Keratinocyte (primary cell): ENCODE results near the gene ANKRD24. TPM values are rescaled to one million over a fixed set of nuclear protein-coding genes. Genes with fewer than 3 reads are reported as not detected.

Experiments
- DNase-seq: peaks from one replicate; pipeline ENCODE4 v3.0.0-alpha.2; 2011; ENCODE audit warnings: low read depth, missing footprints, low spot score
- FAIRE-seq: peaks from 2 replicates; lab custom pipeline; 2011; peaks lifted over from hg19 to GRCh38; lab: Jason Lieb, UNC
- H2AFZ ChIP-seq: 2 replicates; pipeline ENCODE4 v1.6.0; 2012; ENCODE audit warnings: low read length, control low read depth, inconsistent platforms; ENCODE audit not compliant: control insufficient read depth
- H3K27ac ChIP-seq: 2 replicates; pipeline ENCODE4 v1.5.1; 2011; ENCODE audit warnings: low read length; ENCODE audit not compliant: control insufficient read depth, insufficient read depth
- H3K27me3 ChIP-seq: 3 replicates; pipeline ENCODE4 v1.6.0; 2011; ENCODE audit warnings: low read length; ENCODE audit not compliant: control insufficient read depth, insufficient read depth; ENCODE audit errors: extremely low read depth
- H3K36me3 ChIP-seq, 2 experiments: 2 replicates in 1 of 2; 3 replicates in 1 of 2; pipeline ENCODE4 v1.5.1; 2011; ENCODE audit warnings: low read length in 2 of 2, mild to moderate bottlenecking in 1 of 2; ENCODE audit not compliant: control insufficient read depth in 2 of 2, insufficient read depth in 2 of 2; ENCODE audit errors: extremely low read depth in 1 of 2
- H3K4me1 ChIP-seq: 3 replicates; pipeline ENCODE4 v1.5.1; 2011; ENCODE audit warnings: low read length; ENCODE audit not compliant: control insufficient read depth, insufficient read depth; ENCODE audit errors: extremely low read depth
- H3K4me2 ChIP-seq: 3 replicates; pipeline ENCODE4 v1.6.0; 2011; ENCODE audit warnings: low read depth, low read length; ENCODE audit not compliant: control insufficient read depth, insufficient read depth; ENCODE audit errors: extremely low read depth
- H3K4me3 ChIP-seq, 3 experiments: fragments of 200-600 bp in 1 of 3; sonication (generic) in 1 of 3; 2 replicates in 2 of 3; 3 replicates in 1 of 3; pipeline ENCODE4 v1.5.1; 2011 to 2016; ENCODE audit warnings: low read length in 3 of 3, mild to moderate bottlenecking in 3 of 3, control low read depth in 2 of 3, inconsistent platforms in 1 of 3, low read depth in 1 of 3, mixed read lengths in 1 of 3, mixed run types in 1 of 3, moderate library complexity in 1 of 3; ENCODE audit not compliant: control insufficient read depth in 2 of 3, insufficient read depth in 2 of 3; ENCODE audit errors: extremely low read depth in 1 of 3
- H3K79me2 ChIP-seq: 2 replicates; pipeline ENCODE4 v1.6.0; 2012; ENCODE audit warnings: low read length; ENCODE audit not compliant: control insufficient read depth, insufficient read depth
- H3K9ac ChIP-seq: 3 replicates; pipeline ENCODE4 v1.6.0; 2011; ENCODE audit warnings: low read length; ENCODE audit not compliant: control insufficient read depth, insufficient read depth; ENCODE audit errors: extremely low read depth
- H3K9me1 ChIP-seq: 3 replicates; pipeline ENCODE4 v1.6.0; 2011; ENCODE audit warnings: low read length; ENCODE audit not compliant: control insufficient read depth, insufficient read depth; ENCODE audit errors: extremely low read depth
- H3K9me3 ChIP-seq: 2 replicates; pipeline ENCODE4 v1.5.1; 2012; ENCODE audit warnings: low read depth, low read length; ENCODE audit not compliant: control insufficient read depth
- H4K20me1 ChIP-seq: 3 replicates; pipeline ENCODE4 v1.6.0; 2011; ENCODE audit warnings: low read length; ENCODE audit not compliant: control insufficient read depth, insufficient read depth; ENCODE audit errors: extremely low read depth
- CTCF ChIP-seq, 3 experiments: IDR thresholded peaks in 1 of 3; conservative IDR thresholded peaks in 1 of 3; optimal IDR thresholded peaks in 1 of 3; 2 replicates in 2 of 3; 3 replicates in 1 of 3; pipeline versions ENCODE3 to v1.5.1; 2011; ENCODE audit warnings: low read length in 3 of 3, mild to moderate bottlenecking in 3 of 3, moderate library complexity in 2 of 3, control low read depth in 1 of 3, inconsistent platforms in 1 of 3; ENCODE audit not compliant: insufficient read depth in 2 of 3; ENCODE audit errors: extremely low read depth in 1 of 3
- EZH2 ChIP-seq: IDR thresholded peaks from one replicate; pipeline ENCODE4 v1.6.1; 2012; ENCODE audit warnings: inconsistent platforms, mild to moderate bottlenecking, low read length, moderate library complexity
- dilution Hi-C: fragments of 300-500 bp; cut with MboI; formaldehyde crosslinking; loops from one replicate; pipeline ENCODE4 v1.7.0; 2020; ENCODE audit warnings: low sequenced_read_pairs; ENCODE audit not compliant: extremely low pct_ligation_motif_present
- polyA plus RNA-seq, 5 experiments: library from polyadenylated mRNA; depleted of rRNA in 3 of 5; stranded (reverse) in 3 of 5; stranded (forward) in 1 of 5; unstranded in 1 of 5; fragments of >200 nt; gene quantifications; 1 replicate in 1 of 5; 2 replicates in 3 of 5; 3 replicates in 1 of 5; pipeline versions ENCODE4 v1.2.1 to v1.2.3, GENCODE V29; 2011 to 2012; ENCODE audit warnings: missing spikeins in 2 of 5, low read depth in 1 of 5, low replicate concordance in 1 of 5

The ANKRD24 gene
- polyA plus RNA-seq, 1 donor (not counting 4 experiments of a cell fraction or from before 2014, with no cell fraction given), result 0.07 TPM

- H3K27me3 ChIP-seq, result peaks cover 3% of the 10 kb centered on the region
Measured at GRCh38 chr19:4208385-4209094, 26.1 kb downstream of the ANKRD24 start.

GRCh38 chr19:4210166-4210731 lies 27.8 kb downstream of the ANKRD24 start:
- no peaks in the 10 kb centered on the region for H3K79me2 ChIP-seq
- no peaks in the 10 kb centered on the region for H3K9me1 ChIP-seq
- no peak overlapping the region for H3K4me3 ChIP-seq
- FAIRE-seq, result no peak
- no peak overlapping the region for H3K9ac ChIP-seq
- no peak overlapping the region for H3K27ac ChIP-seq
- no peak overlapping the region for H3K4me2 ChIP-seq
- DNase-seq, result no peak
- no peak overlapping the region for H2AFZ ChIP-seq
- no peaks in the 10 kb centered on the region for H3K9me3 ChIP-seq
- no peaks in the 10 kb centered on the region for H4K20me1 ChIP-seq
- H3K27me3 ChIP-seq, result peaks cover 3% of the 10 kb centered on the region
- dilution Hi-C loops, result no loop called here
- TF ChIP-seq CTCF (optimal IDR thresholded peaks at IDR 0.05 in 1 of 3, IDR thresholded peaks at IDR 0.05 in 1 of 3, conservative IDR thresholded peaks at IDR 0.05 in 1 of 3; ENCODE audit: extremely low read depth in 1 of 3, insufficient read depth in 2 of 3, low read length in 3 of 3) (no peak), EZH2 (no peak)
- H3K4me1 ChIP-seq, result no peaks in the 10 kb centered on the region
- no peaks in the 10 kb centered on the region for H3K36me3 ChIP-seq

More at GRCh38 chr19:4208385-4209094, 26.1 kb downstream of the ANKRD24 start:
- Histone ChIP-seq H3K27ac (no peak overlapping the region), H3K36me3 (no peaks in the 10 kb centered on the region), H3K79me2 (no peaks in the 10 kb centered on the region), H3K9ac (no peak overlapping the region), H3K4me3 (no peak overlapping the region), H2AFZ (no peak overlapping the region), H3K4me2 (no peak overlapping the region), H3K4me1 (no peaks in the 10 kb centered on the region), H4K20me1 (no peaks in the 10 kb centered on the region), H3K9me3 (no peaks in the 10 kb centered on the region), H3K9me1 (no peaks in the 10 kb centered on the region)
- dilution Hi-C loops, result no loop called here
- no peak for FAIRE-seq
- no peak for DNase-seq
- TF ChIP-seq EZH2, result no peak
- peak; percentile 25 to 70 (median 39) for TF ChIP-seq CTCF (optimal IDR thresholded peaks at IDR 0.05 in 1 of 3, IDR thresholded peaks at IDR 0.05 in 1 of 3, conservative IDR thresholded peaks at IDR 0.05 in 1 of 3; ENCODE audit: extremely low read depth in 1 of 3, insufficient read depth in 2 of 3, low read length in 3 of 3)
